ENCODE measurements around the gene ABCA13.

DNA sequence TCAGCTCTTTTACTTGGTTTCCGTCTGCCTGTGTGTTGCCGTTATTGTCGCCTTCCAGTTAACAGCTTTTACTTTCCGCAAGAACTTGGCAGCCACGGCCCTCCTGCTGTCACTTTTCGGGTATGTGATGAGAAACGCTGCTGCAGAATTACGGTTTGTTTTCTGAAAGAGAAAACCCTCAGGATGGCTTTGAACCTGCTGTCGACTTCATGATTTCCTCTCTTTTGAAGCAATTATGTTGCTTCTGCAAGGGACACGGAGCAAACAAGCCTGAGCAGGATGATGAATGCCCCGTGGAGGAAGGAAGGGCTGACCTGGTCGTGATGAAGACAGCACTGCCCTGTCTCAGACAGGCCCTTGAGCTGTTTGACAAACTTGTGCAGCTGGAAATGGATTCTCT is 339.8 kb downstream of the ABCA13 start:
- TF ChIP-seq, protein P1, sequence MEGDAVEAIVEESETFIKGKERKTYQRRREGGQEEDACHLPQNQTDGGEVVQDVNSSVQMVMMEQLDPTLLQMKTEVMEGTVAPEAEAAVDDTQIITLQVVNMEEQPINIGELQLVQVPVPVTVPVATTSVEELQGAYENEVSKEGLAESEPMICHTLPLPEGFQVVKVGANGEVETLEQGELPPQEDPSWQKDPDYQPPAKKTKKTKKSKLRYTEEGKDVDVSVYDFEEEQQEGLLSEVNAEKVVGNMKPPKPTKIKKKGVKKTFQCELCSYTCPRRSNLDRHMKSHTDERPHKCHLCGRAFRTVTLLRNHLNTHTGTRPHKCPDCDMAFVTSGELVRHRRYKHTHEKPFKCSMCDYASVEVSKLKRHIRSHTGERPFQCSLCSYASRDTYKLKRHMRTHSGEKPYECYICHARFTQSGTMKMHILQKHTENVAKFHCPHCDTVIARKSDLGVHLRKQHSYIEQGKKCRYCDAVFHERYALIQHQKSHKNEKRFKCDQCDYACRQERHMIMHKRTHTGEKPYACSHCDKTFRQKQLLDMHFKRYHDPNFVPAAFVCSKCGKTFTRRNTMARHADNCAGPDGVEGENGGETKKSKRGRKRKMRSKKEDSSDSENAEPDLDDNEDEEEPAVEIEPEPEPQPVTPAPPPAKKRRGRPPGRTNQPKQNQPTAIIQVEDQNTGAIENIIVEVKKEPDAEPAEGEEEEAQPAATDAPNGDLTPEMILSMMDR (conservative IDR thresholded peaks at IDR 0.05) = no peak
- TF ChIP-seq EZH2 (IDR thresholded peaks at IDR 0.05; ENCODE audit: low read depth) = no peak

Measured in PC-9 (cell line).